Ecto neural progenitor cell (in vitro differentiated cells): ENCODE results near the gene JAK2.
"Not testable (repeated sequence)": the region's sequence is repeated elsewhere in the genome, so short reads cannot be mapped to it uniquely, and the experiment has no call there.

Source experiments
- DNase-seq: peaks from one replicate; pipeline ENCODE4 v3.0.0-alpha.2; 2018; ENCODE audit warnings: low spot score

Gene JAK2

DNA sequence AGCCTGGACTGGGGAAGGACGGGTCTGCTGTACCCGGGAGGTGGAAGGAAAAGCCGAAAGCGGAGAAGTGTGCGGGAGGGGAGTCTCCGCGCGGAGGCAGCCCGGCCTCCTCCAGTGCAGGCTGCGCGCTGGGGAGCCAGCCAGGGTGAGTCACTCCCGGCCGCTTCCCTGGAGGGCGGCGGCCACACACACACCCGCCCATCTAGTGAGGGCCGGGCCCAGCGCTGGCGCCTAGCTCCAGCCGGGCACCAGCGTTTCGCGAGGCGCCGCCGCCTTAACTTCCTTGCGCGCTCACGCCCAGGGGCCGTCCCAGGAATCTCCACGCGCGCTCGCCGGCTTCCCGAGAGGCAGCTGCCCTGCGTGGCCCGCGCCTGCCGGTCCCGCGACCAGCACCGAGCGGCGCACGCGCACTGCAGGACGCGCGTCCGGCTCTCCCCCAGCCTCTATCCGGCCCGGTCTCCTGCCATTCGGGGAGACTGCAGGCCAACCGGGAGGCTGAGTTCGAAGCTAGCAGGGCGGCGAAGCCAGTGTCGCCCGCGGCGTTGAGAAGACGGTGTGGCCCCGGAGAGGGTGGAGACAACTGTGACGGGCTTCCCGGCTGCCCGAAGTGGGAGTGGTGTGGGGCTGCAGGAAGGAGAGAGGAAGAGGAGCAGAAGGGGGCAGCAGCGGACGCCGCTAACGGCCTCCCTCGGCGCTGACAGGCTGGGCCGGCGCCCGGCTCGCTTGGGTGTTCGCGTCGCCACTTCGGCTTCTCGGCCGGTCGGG lies at the start of gene JAK2:
TSS of gene JAK2 (plus strand) at position 652 of the 765 bp plus-strand sequence. CDS start 36,716 bp downstream, outside the sequence.
- DNase-seq = peak; percentile 93

DNA sequence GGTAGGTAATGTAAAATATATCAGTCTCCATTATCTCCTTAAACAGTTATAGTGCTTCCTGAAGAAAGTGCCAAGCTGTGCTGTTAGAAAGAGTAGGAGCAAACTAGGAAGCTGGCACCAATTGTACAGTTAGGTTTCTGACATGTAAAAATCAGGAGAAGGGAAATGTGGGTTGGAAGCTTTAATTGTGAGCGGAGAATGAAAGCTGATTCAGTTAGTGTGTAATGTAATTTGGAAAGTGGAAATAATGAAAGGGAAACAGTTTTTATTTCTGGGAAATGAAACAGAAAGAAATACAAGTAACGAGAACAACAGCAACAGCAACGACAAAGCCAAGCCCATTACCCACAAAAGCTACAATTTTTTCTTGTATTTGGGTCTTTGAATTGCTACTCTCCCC lies 48.8 kb upstream of the JAK2 start:
- DNase-seq = no peak

DNA sequence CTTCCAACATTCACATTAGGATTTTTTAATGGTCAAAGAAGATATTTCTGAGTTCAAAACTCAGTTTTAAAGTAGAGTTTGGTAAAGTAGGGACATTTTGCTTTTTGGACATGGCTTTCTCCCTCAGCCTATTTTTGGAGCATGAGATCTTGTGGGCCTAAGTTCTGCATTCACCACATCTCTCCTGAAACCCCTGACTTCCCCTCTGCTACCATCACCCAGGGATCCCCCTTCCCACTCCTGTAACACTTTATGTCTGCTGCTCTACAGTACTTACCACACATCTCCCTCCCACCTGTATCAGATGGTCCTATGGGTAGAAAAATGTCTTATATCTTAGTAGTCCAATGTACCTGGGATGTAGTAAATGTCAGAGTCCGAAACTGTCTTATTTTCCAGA lies 48.2 kb upstream of the JAK2 start:
- no peak for DNase-seq

DNA sequence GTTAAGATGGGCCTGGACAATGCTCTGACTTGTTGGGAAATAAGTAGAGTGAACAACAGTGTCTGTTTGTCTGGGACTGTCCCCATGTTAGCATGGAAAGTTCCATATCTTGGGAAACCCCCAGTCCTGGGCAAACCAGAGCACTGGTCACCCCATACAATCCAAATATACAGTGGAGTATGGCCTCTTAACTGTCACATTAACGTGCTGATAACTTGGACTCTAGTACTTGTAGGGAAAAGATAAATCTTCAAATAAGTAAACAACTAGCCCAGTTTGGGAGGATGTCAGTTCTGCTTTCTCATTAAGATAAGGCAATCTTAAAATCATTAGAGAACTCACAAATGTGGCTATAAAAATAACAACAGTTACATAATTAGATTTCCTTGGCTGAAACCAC lies 47.6 kb upstream of the JAK2 start:
- DNase-seq = no peak

DNA sequence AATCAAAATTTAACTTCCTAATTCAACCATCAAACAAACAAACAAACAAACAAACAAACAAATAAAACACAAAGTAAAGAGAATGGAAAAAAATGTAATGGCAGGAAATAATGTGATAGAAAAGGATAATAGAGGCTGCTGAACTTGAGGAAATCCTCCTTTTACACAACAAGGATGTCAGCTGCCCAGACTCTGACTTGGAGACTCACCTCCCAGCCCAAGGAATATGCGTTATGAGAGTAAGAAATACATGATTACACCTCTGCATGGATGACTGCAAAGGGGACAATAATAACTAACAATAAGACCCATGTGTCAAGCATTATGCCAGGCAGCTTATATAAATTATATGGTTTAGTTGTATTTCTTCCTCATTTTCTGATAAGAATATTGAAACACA lies 46.6 kb upstream of the JAK2 start:
- no peak for DNase-seq

DNA sequence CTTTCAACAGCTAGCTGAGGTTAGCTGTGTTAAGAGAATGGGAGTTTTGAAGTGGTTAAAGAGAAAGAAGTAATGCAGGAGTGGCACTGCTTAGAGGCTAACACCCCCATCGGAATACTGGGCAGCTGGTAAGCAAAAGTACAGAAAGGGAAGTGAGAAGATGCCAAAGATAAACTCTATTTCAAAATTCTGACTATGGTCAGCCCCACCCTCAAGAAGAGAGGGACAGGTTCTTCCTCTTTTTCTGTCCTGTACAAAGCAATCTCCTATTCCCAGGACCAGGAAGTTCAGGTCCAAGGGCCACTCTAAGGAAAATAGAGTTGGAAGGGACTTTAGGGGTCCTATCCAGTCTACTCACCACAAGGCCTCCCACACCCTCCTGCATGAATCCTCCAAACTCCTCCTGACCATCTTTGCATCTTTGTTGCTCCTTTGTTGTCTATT lies 45.9 kb upstream of the JAK2 start:
- no peak for DNase-seq

DNA sequence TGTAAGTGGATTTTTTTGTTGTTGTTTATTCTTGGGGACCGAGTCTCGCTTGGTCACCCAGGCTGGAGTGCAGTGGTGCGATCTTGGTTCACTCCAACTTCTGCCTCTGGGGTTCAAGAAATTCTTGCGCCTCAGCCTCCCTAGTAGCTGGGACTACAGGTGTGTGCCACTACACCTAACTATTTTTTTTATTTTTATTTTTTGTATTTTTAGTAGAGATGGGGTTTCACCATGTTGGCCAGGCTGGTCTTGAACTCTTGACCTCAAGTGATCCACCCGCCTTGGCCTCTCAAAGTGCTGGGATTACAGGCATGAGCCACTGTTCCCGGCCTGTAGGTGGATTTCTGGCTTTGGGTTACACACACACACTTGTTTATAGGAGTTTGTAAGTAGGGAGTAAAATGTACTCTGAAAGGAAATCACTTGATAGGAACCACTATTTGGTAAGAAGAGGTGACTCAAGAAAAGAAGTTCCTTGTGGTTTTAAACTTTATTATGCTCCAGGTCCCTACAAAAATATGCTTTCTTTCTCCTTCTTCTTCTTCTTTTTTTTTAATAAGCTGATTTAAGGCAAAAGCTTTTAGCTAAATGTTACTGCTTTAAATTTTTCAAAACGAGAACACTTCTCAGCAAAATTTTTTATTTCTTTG lies 42.9 kb upstream of the JAK2 start:
- not testable (repeated sequence) for DNase-seq

DNA sequence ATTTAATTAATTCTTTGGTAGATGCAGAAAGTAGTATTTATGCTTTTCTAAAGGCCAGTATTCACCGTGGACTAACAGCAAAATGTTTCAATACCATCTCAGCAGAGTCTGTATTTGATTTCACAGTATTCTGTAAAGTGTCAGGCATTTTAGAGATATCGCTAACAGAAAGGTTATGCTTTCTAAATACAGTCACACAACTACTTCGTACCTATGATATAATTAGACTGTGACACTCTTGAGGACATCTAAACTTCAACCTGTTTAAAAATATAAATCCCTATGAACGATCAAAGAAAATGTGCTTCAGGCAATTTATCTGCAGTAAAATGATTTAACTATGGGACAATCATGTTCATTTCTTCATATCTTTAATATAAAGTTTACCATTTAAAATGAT lies 41.7 kb upstream of the JAK2 start:
- no peak for DNase-seq

DNA sequence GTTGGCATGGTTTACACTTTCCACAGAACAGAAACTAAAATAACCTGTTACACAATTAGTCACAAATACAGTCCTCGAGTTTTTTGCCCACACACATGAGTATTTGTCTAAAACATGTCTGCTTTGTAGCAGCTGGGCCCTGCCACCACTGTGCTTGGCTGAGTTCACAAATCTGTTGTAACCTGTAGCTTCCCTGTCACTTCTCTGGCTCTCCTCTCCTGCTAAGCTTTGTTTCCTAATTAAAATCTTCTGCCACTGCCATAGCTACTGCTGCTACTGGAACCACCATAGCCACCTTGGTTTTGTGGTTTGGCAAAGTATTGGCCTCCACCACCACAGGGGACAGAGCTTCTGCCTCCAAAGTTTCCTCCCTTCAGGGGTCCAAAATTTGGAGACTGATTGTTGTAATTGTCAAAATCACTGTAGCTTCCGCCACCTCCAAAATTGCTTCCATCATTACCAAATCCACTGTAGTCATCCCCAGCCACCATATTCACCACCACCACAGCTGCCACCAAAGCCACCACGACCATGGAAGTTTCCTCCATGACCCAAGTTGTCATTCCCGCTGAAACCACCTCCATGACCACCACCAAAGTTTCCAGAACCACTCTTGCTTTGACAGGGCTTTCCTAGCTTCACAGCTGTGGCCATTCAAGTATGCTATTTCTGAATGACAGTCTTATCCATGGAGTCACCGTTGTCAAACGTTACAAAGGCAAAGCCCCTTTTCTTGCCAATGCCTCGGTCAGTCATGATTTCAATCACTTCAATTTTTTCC lies 40.5 kb upstream of the JAK2 start:
- DNase-seq = not testable (repeated sequence)

DNA sequence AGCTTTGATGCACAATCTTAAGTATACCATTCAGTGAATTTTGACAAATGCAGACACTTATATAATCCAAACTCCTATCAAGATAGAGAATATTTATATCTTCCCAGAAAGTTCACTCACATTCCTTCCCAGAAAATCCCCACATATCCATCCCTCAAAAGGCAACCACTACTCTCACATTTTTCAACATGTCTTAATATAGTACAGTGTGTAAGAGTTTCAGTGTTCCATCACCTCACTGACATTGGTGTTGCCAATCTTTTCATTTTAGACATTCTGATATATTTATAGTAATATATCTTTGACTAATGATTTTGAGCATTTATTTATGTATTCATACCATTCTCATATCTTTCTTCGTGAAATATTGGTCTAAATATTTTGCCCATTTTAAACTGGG lies 38.1 kb upstream of the JAK2 start:
- DNase-seq = no peak

DNA sequence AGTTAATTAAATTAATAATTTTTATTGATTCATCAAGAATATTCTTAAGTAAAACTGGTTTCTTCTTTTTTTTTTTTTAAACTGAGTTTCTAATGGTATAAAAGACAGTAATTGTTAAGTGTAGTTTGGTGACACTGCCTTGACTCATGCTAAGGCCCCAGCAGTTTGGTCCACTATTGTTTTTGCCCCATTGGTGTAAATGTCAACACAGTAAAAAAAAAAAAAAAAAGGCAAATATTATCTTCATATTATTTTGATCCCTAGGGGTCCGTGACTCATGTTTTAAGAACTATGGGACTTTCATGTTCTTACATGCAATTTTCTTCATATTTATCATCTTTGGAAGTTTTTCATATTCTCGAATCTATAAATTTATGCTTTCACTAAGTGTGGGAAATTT lies 29.2 kb upstream of the JAK2 start:
- DNase-seq = no peak

DNA sequence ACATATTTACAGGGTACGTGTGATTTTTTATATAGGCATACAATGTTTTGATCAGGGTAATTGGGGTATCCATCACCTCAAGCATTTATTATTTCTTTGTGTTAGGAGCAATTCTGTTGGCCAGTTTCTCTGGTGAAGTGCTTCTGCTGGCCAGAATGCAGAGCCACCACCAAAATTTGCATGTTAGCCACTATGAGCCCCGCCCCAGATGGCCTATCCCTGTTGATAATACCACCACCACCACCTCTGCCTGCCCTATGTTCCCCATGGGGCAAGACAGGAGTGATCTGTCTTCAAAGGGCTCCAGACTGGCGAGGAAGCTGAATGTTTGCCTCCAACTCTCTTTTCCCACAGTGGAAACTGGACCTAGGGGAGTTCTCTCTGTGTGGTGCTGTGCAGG lies 26.0 kb upstream of the JAK2 start:
- DNase-seq = no peak

DNA sequence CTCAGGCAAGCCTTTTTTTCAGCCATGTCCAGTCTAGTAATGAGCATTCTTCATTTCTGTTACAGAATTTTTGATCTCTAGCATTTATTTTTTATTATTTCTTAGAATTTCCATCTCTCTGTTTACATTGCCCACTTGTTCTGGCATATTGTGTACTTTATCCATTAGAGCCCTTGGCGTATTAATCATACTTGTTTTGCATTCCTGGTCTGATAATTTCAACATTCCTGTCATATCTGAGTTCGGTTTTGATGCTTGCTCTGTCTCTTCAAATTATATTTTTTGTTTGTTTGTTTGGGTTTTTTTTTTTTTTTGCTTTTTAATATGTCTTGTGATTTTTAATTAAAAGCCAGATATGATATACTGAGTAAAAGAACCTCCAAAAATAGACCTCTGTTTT lies 23.0 kb upstream of the JAK2 start:
- DNase-seq = no peak

DNA sequence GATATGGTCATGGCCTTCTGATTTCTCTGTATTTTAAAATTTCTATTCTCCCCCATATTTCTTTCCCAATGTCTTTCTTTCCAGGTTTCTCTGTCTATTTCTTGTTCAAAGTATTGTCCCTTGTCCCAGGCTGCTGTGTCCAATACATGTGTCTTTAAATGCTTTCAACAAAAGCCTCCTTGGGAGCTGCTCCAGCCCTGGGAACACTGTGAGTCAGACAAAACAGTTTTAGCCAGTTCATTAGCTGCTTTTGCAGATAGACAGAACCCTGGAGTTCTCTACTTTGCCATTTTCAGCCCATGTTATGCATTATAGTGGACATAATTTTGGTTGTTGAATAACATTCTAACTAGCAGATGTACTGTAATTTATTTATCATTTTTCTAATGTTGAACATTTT lies 20.5 kb upstream of the JAK2 start:
- DNase-seq = no peak

DNA sequence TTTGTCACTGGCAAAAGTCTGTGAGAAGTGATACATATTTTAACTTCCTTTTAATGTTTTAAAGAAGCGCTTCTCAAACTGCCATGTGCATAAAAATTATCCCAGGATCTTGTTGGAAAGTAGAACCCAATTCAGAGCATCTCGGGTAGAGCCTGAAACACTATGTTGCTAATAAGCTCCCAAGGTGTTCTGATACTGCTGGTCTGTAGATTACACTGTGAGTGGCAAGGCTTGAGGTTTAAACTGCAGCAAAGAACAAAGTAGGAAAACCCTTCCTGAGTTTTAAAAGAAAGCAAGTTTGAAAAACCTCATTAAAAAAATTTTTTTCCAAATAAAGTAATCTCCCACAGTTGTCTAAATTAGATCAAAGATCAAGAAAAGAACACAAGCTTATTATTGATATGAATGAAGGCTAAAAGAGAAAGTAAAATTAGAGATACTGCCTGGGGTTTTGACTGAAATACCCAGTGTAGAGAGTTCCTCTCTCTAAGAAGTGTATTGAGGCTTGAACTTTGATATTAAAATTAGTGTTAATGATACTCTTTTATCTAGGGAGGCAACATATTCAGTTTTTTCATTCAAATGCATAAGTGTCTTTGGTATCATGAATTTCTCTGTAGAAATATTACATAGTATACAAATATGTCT lies 19.8 kb upstream of the JAK2 start:
- DNase-seq = no peak

DNA sequence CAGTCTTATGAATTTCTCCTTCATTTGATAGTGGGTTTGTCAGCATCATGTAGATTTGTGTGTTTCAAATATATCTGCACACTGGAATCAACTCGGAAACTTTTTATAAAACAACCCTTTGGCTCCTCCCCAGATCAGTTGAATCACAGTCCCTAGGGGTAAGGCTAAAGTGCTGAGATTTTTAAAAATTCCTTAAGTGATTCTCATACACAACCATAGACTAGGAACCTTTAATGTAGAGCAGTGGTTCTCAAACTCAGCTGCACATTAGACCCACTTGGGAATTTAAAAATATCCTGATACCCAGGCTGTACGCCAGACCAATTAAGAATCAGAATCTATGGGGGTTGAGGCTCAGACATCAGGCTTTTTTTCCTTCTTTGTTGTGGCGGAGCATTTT lies 17.5 kb upstream of the JAK2 start:
- DNase-seq = no peak

DNA sequence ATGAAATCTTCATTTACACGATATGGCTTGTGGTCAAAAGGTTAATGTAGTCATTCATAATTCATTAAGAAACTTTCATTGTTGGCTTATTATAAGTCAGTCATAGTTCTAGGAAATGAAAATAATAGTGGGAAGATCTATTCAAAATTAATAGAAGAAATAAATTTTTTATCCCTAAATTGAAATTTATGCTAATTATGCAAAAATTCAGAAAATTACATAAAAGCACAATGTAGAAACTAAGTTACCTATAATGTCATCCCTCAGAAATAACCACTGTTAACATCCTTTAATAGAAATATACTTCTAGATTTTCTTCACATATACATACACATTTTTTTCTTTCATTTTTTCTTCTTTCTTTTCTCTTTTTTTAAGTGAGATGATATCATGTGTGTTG lies 15.9 kb upstream of the JAK2 start:
- no peak for DNase-seq

DNA sequence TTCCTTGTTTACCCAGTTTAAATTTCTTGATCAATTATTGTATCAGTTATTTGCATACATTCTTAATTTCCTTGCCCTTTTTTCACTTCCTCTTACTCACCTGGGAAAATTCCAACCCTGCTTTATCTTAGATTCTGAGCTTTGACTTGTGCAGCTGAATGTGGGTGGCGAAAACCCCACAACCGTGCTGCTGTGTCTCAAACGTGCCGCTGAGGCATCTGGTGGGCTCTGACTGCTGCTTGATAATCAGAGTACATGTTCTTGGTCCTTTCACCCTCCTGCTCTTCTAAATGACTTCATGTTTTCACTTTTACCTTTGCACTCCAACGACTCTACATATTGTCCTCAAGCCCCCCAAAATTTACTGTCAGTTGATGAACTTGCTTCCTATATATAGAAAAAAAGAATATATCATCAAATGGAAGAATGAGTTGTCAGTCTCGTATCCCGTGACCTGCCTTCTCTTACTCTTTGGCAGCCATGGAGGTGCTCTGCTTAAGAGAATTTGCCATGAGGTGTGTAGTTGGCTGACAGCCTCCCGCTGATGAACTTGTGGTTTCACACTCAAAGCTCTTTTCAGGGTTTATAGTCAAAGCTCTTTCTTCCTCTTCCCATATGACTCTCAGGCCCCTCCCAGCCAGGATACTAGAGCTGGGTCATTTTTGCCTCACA lies 14.0 kb upstream of the JAK2 start:
- DNase-seq = no peak

DNA sequence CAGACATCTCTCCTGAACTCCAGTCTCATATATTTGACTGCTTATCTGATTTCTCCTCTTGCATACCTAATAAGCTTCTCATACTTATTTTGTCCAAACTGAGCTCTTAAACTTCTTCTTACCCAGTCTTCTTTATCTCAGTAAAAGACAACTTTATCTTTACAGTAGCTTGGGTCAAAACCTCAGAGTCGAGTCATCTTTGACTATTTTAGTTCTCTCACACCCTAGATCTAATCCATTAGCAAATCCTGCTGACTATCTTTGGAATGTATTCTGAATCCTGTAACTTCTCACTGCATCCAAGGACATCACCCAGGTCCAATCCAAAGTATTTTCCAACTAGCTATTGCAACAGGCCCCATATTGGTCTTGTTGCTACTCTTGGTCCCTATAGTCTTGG lies 11.8 kb upstream of the JAK2 start:
- no peak for DNase-seq

DNA sequence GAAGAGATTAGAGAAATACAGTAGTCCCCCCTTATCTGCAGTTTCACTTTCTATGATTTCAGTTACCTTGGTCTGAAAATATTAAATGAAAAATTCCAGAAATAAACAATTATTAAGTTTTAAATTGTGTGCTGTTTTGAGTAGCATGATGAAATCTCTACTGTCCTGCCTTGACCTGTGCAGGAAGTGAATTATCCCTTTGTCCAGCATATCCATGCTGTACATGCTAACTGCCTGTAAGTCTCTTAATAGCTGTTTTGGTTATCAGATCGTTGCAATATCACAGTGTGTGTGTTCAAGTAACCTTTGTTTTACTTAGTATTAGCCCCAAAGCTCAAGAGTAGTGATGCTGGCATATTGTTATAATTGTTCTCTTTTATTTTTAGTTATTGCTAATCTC lies 11.2 kb upstream of the JAK2 start:
- no peak for DNase-seq

DNA sequence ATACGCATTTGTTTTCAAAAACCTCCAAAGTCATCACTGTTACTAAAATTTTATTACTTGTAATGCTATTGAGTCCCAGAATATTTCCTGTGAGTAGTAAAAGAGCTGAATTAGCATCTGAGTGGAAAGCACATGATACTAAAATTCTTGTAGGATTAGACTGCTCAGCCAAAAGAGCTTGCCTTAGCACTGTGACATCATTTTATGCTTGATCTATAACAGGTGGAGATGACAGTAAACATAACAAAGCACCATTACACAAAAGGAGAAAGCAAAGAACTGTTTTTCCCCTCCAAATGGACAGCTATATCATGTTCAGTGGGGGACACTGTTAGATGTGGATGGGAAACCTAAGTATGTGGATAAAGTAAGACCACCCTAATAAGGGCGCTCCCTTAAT lies 5.8 kb upstream of the JAK2 start:
- no peak for DNase-seq
